Measurements from ENCODE around the gene TMEM135.

TMEM135 gene

DNA sequence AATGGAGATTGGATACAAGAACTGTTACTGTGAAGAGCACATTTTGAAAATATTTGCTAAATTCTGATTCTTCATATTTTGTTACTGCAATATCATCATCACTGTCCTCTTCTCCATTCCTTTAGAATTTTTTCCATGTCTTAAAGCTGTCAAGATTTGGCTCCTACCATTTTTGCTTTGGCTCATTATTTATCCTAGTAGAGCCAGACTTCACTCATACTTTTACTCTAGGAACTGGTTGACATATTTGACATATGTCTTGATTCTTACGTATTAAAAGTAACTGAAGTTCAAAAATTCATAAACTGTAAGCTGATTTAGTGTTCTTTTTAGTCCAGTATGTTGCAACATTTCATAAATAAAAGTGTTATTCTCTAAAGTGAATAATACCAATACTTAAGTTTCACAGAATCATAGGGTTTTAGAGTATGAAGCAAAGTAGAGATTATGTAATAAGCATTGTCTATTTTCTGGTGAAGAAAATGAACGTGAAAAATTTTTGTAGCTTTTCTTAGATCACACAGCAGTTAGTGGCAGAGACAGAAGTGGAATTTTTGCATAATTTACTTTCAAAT lies 225.6 kb downstream of the TMEM135 start:
- Histone ChIP-seq H3K36me3 (ENCODE audit: insufficient read depth, low read length) (no peaks in the 10 kb centered on the region), H3K9me3 (ENCODE audit: low read length) (no peaks in the 10 kb centered on the region), H3K79me2 (ENCODE audit: insufficient read depth, low read length) (no peaks in the 10 kb centered on the region), H3K4me3 (ENCODE audit: low read depth, low read length, poor library complexity, severe bottlenecking) (no peak overlapping the region), H2AFZ (ENCODE audit: low read length) (no peak overlapping the region), H3K27ac (ENCODE audit: low read depth, low read length, poor library complexity, severe bottlenecking) (no peak overlapping the region), H3K4me1 (ENCODE audit: insufficient read depth, low read length, severe bottlenecking) (no peaks in the 10 kb centered on the region), H3K9ac (ENCODE audit: low read length) (no peak overlapping the region), H3K9me2 (ENCODE audit: low read depth, low read length) (no peaks in the 10 kb centered on the region), H3F3A (ENCODE audit: insufficient read depth, low read length) (no peaks in the 10 kb centered on the region), H4K20me1 (ENCODE audit: insufficient read depth, low read length) (no peaks in the 10 kb centered on the region), H3K27me3 (ENCODE audit: insufficient read depth, low read length) (no peaks in the 10 kb centered on the region), H3K4me2 (ENCODE audit: low read length) (no peak overlapping the region)
- TF ChIP-seq, protein P1, sequence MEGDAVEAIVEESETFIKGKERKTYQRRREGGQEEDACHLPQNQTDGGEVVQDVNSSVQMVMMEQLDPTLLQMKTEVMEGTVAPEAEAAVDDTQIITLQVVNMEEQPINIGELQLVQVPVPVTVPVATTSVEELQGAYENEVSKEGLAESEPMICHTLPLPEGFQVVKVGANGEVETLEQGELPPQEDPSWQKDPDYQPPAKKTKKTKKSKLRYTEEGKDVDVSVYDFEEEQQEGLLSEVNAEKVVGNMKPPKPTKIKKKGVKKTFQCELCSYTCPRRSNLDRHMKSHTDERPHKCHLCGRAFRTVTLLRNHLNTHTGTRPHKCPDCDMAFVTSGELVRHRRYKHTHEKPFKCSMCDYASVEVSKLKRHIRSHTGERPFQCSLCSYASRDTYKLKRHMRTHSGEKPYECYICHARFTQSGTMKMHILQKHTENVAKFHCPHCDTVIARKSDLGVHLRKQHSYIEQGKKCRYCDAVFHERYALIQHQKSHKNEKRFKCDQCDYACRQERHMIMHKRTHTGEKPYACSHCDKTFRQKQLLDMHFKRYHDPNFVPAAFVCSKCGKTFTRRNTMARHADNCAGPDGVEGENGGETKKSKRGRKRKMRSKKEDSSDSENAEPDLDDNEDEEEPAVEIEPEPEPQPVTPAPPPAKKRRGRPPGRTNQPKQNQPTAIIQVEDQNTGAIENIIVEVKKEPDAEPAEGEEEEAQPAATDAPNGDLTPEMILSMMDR (IDR thresholded peaks at IDR 0.05; ENCODE audit: low read length), result no peak
- no peak for TF ChIP-seq EZH2 (IDR thresholded peaks at IDR 0.05; ENCODE audit: borderline replicate concordance, low read length)

DNA sequence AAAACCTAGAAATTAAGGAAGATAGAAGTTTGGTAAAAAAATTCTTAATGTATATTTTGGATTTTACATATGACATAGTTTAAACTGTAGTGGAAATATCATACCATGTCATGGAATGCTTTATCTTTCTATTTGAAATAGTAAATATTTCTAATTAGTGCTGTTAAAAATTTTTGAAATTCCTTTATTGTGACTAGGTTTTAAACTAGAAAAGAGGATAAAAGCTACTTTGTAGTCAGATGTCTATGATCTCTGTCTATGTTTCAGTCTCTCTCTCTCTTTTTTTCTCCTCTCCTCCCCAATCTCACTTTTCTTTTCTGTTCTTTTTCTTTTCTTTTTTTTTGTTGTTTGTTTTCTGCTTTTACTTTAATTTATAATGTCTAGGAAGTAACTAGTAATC lies 226.2 kb downstream of the TMEM135 start:
- Histone ChIP-seq H3K4me2 (ENCODE audit: low read length) (no peak overlapping the region), H4K20me1 (ENCODE audit: insufficient read depth, low read length) (no peaks in the 10 kb centered on the region), H3K27ac (ENCODE audit: low read depth, low read length, poor library complexity, severe bottlenecking) (no peak overlapping the region), H3K79me2 (ENCODE audit: insufficient read depth, low read length) (no peaks in the 10 kb centered on the region), H3F3A (ENCODE audit: insufficient read depth, low read length) (no peaks in the 10 kb centered on the region), H3K27me3 (ENCODE audit: insufficient read depth, low read length) (no peaks in the 10 kb centered on the region), H3K4me3 (ENCODE audit: low read depth, low read length, poor library complexity, severe bottlenecking) (no peak overlapping the region), H3K9ac (ENCODE audit: low read length) (no peak overlapping the region), H2AFZ (ENCODE audit: low read length) (no peak overlapping the region), H3K9me2 (ENCODE audit: low read depth, low read length) (no peaks in the 10 kb centered on the region), H3K36me3 (ENCODE audit: insufficient read depth, low read length) (no peaks in the 10 kb centered on the region), H3K9me3 (ENCODE audit: low read length) (no peaks in the 10 kb centered on the region), H3K4me1 (ENCODE audit: insufficient read depth, low read length, severe bottlenecking) (no peaks in the 10 kb centered on the region)
- TF ChIP-seq, protein P1 (IDR thresholded peaks at IDR 0.05; ENCODE audit: low read length), result no peak
- TF ChIP-seq EZH2 (IDR thresholded peaks at IDR 0.05; ENCODE audit: borderline replicate concordance, low read length), result no peak

DNA sequence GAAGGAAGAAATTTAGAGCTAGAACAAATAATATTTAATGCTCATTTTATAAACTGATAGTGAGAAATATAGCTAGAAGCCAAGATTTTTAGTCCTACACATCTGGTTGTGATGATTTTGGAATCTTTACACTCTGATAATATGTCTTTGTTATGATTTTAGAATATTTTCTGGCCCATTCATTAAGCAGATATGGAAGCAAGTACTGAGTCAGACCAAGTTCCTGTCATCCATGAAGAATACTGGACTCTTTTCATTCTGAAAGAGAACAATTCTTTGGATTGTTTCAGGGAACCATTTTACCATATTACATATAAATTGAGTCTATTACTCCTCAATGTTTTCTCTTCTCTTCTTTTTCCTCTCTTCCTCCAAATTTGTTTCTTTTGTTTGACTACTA lies 227.4 kb downstream of the TMEM135 start:
- no peak for TF ChIP-seq EZH2 (IDR thresholded peaks at IDR 0.05; ENCODE audit: borderline replicate concordance, low read length)
- TF ChIP-seq, protein P1 (IDR thresholded peaks at IDR 0.05; ENCODE audit: low read length), result no peak
- Histone ChIP-seq H3K4me3 (ENCODE audit: low read depth, low read length, poor library complexity, severe bottlenecking) (no peak overlapping the region), H2AFZ (ENCODE audit: low read length) (no peak overlapping the region), H3K27me3 (ENCODE audit: insufficient read depth, low read length) (no peaks in the 10 kb centered on the region), H3K9me3 (ENCODE audit: low read length) (no peaks in the 10 kb centered on the region), H3K79me2 (ENCODE audit: insufficient read depth, low read length) (no peaks in the 10 kb centered on the region), H3K27ac (ENCODE audit: low read depth, low read length, poor library complexity, severe bottlenecking) (no peak overlapping the region), H3K4me1 (ENCODE audit: insufficient read depth, low read length, severe bottlenecking) (no peaks in the 10 kb centered on the region), H3K4me2 (ENCODE audit: low read length) (no peak overlapping the region), H3K36me3 (ENCODE audit: insufficient read depth, low read length) (no peaks in the 10 kb centered on the region), H3K9ac (ENCODE audit: low read length) (no peak overlapping the region), H4K20me1 (ENCODE audit: insufficient read depth, low read length) (no peaks in the 10 kb centered on the region), H3K9me2 (ENCODE audit: low read depth, low read length) (no peaks in the 10 kb centered on the region), H3F3A (ENCODE audit: insufficient read depth, low read length) (no peaks in the 10 kb centered on the region)
